A549 (cell line): ENCODE measurements around the gene VCL. TPM values are rescaled to one million over a fixed set of nuclear protein-coding genes. Genes with fewer than 3 reads are reported as not detected.

ENCODE experiments used
- ATAC-seq, 2 experiments: fragments of 200-7000 bp in 1 of 2; fragments of >200 bp in 1 of 2; cut with Nextera tagmentation in 1 of 2; cut with Tn5 transposase in 1 of 2; 3 replicates each; pipeline versions ENCODE4 v1.8.0 to v1.9.1; 2018 to 2020; ENCODE audit warnings: mild to moderate bottlenecking in 1 of 2, moderate library complexity in 1 of 2
- CTCF ChIA-PET: fragments of 300-600 bp; sonication (Branson Sonifier 250); formaldehyde crosslinking; extraction: SDS; loops from one replicate; lab custom pipeline; 2021; ENCODE audit warnings: antibody characterized with exemption, inconsistent platforms; lab: Yijun Ruan, JAX
- POLR2A ChIA-PET: fragments of 350-600 bp; formaldehyde crosslinking; extraction: SDS; loops from one replicate; lab custom pipeline; 2021; ENCODE audit warnings: antibody characterized with exemption, inconsistent platforms; lab: Yijun Ruan, JAX
- DNase-seq, 2 experiments: peaks; one replicate each; pipeline versions ENCODE4 v3.0.0 to v3.0.0-alpha.2; 2011 to 2016; ENCODE audit warnings: low read depth in 1 of 2, low spot score in 1 of 2
- FAIRE-seq: peaks from 2 replicates; lab custom pipeline; 2011; peaks lifted over from hg19 to GRCh38; lab: Jason Lieb, UNC
- H3K27ac ChIP-seq, 2 experiments: fragments of >200 bp; sonication (Bioruptor Twin); formaldehyde crosslinking; 3 replicates each; pipeline ENCODE4 v1.5.1; 2016 to 2017
- H3K4me1 ChIP-seq: fragments of >200 bp; sonication (Bioruptor Twin); formaldehyde crosslinking; 3 replicates; pipeline ENCODE4 v1.6.1; 2016
- H3K4me2 ChIP-seq: fragments of >200 bp; sonication (Bioruptor Twin); formaldehyde crosslinking; 3 replicates; pipeline ENCODE4 v1.6.1; 2016
- H3K4me3 ChIP-seq: fragments of >200 bp; sonication (Bioruptor Twin); formaldehyde crosslinking; 3 replicates; pipeline ENCODE4 v1.5.1; 2016
- H3K9me3 ChIP-seq: fragments of >200 bp; sonication (Bioruptor Twin); formaldehyde crosslinking; 3 replicates; pipeline ENCODE4 v1.6.1; 2016
- CHD2 ChIP-seq: fragments of 150-350 bp; IDR thresholded peaks from 2 replicates; pipeline ENCODE4 v1.6.1; 2014; ENCODE audit warnings: low read length; ENCODE audit not compliant: partially characterized antibody
- EHMT2 ChIP-seq: fragments of 200-600 bp; sonication (generic); IDR thresholded peaks from 2 replicates; pipeline ENCODE4 v1.6.1; 2016; ENCODE audit warnings: antibody characterized with exemption, low read depth, mild to moderate bottlenecking, moderate library complexity
- GATA3 ChIP-seq: IDR thresholded peaks from 2 replicates; pipeline ENCODE4 v1.6.1; 2012; ENCODE audit warnings: borderline replicate concordance
- HES2 ChIP-seq: fragments of >200 bp; sonication (Bioruptor Twin); formaldehyde crosslinking; IDR thresholded peaks from 2 replicates; pipeline ENCODE4 v1.6.1; 2016
- HMGXB4 ChIP-seq: fragments of 250-450 bp; sonication (Bioruptor Pico); IDR thresholded peaks from 2 replicates; pipeline ENCODE4 v1.5.0; 2021; ENCODE audit warnings: mild to moderate bottlenecking, moderate library complexity, borderline replicate concordance
- JUNB ChIP-seq: fragments of >200 bp; sonication (Bioruptor Twin); formaldehyde crosslinking; IDR thresholded peaks from 2 replicates; pipeline ENCODE4 v1.6.1; 2016
- MAZ ChIP-seq: fragments of 150-350 bp; IDR thresholded peaks from 2 replicates; pipeline ENCODE4 v1.6.1; 2014; ENCODE audit warnings: antibody characterized with exemption, low read depth, low read length, borderline replicate concordance
- NFE2L2 ChIP-seq: fragments of 150-350 bp; conservative IDR thresholded peaks from 2 replicates; pipeline ENCODE4 v1.6.1; 2014; ENCODE audit warnings: low read length
- NPAS2 ChIP-seq: fragments of 250-450 bp; sonication (Bioruptor Pico); IDR thresholded peaks from 2 replicates; pipeline ENCODE4 v1.8.0; 2022; ENCODE audit warnings: mild to moderate bottlenecking, moderate library complexity, borderline replicate concordance
- PBX3 ChIP-seq: IDR thresholded peaks from 2 replicates; pipeline ENCODE4 v1.6.1; 2012
- RAD21 ChIP-seq, 2 experiments: fragments of >200 bp in 1 of 2; sonication (Bioruptor Twin) in 1 of 2; formaldehyde crosslinking in 1 of 2; IDR thresholded peaks in 1 of 2; conservative IDR thresholded peaks in 1 of 2; 2 replicates in 1 of 2; 3 replicates in 1 of 2; pipeline ENCODE4 v1.6.1; 2012 to 2018; ENCODE audit warnings: inconsistent platforms in 1 of 2
- RARB ChIP-seq: fragments of 250-450 bp; sonication (Bioruptor Pico); IDR thresholded peaks from 2 replicates; pipeline ENCODE4 v1.8.0; 2021; ENCODE audit warnings: mild to moderate bottlenecking, moderate library complexity
- SMC3 ChIP-seq: fragments of >200 bp; sonication (Bioruptor Twin); formaldehyde crosslinking; IDR thresholded peaks from 3 replicates; pipeline ENCODE4 v1.6.1; 2018; ENCODE audit warnings: inconsistent platforms
- ZC3H11A ChIP-seq: fragments of 450-650 bp; IDR thresholded peaks from 2 replicates; pipeline ENCODE4 v1.6.1; 2014; ENCODE audit warnings: antibody characterized with exemption, mild to moderate bottlenecking
- ZNF302 ChIP-seq: fragments of 250-450 bp; sonication (Bioruptor Pico); IDR thresholded peaks from 2 replicates; pipeline ENCODE4 v1.9.0; 2021; ENCODE audit warnings: inconsistent platforms, mild to moderate bottlenecking, moderate library complexity
- WGBS: methylation state at CpG from one replicate; pipeline ENCODE4 v1.1.6; 2017; ENCODE audit errors: missing lambda C conversion rate; 5-methylcytosine and 5-hydroxymethylcytosine counted together
- polyA plus RNA-seq, 4 experiments: library from polyadenylated mRNA; depleted of rRNA in 3 of 4; stranded (reverse); fragments of >200 nt; fragmentation: RNase III in 1 of 4; extraction: RNeasy Plus Mini Kit Qiagen cat#74134 plus additional on column Dnase treatment in 1 of 4; gene quantifications; 2 replicates in 3 of 4; 3 replicates in 1 of 4; pipeline ENCODE4 v1.2.3, GENCODE V29; 2011 to 2017
- TF ChIP-seq, protein P1 (sequence below): IDR thresholded peaks from 2 replicates; pipeline ENCODE4 v1.6.1; 2012; ENCODE audit warnings: low read depth, borderline replicate concordance
- TF ChIP-seq, protein P2 (sequence below): fragments of >200 bp; sonication (Bioruptor Twin); formaldehyde crosslinking; IDR thresholded peaks from 3 replicates; pipeline ENCODE4 v1.5.1; 2016

Gene VCL
- polyA plus RNA-seq, 2 of the 4 experiments (the other 2 are of a cell fraction) = 101 to 112 TPM

DNA sequence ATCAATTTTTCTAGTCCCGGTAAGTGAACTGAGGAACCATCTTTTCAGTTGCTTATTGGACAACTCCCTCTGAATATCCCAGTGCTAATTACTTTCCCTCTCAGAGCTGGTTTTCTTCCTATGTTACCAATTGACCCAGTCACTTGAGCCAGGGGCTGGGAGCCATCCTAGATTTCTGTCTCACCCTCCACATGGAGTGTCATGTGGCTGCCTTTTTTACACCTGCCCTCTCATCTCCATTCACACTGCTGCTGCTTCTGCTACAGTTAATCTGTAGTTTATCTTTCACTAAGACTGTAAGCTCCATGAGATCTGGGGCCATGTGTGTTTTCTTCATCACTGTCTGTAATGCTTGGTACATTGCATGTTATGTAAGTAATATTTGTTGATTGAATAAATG lies 35.8 kb downstream of the VCL start:
- peak overlapping the region in 1 of 2 experiments; percentile 6; a peak in 1 of 6 replicates for H3K27ac ChIP-seq

DNA sequence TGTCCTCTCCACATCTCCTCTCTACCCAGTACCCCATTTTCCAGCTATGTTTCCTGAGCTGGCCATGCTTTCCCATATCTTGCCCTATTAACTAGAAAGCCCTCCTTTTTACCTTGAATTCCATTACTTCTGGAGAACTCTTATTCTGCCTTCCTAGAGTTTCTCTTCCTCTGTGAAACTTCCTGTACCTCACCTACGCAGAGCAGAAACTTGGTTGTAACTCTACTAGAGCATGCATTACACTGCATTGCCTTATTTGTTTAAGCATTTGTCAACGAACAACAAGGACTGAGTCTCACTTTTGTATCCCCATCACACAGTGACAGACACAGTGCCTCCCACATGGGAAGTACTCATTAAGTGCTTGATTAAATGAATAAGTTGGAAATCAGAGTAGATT lies 36.4 kb downstream of the VCL start:
- WGBS = 72% methylated on average over 2 of the region's 2 CpGs
- CTCF ChIA-PET = interaction anchor here (1.0 to 2.4 kb wide), 10 partner anchors 8 to 185 kb away, joined by 3 to 17 read pairs (median 4); no protein-coding TSS in a partner anchor
- Histone ChIP-seq H3K4me2 (no peak overlapping the region), H3K9me3 (no peaks in the 10 kb centered on the region), H3K27ac (no peak overlapping the region), H3K4me1 (peaks cover 50% of the 10 kb centered on the region), H3K4me3 (no peak overlapping the region)
- ATAC-seq = peak; percentile 7; a peak in 2 of 6 replicates
- no peak for FAIRE-seq
- no peak for TF ChIP-seq HMGXB4 (CRISPR knock-in tag)
- TF ChIP-seq, protein P1, sequence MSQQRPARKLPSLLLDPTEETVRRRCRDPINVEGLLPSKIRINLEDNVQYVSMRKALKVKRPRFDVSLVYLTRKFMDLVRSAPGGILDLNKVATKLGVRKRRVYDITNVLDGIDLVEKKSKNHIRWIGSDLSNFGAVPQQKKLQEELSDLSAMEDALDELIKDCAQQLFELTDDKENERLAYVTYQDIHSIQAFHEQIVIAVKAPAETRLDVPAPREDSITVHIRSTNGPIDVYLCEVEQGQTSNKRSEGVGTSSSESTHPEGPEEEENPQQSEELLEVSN = no peak
- POLR2A ChIA-PET = no interaction called here
- DNase-seq = no peak

More for the DNA sequence above, 35.8 kb downstream of the VCL start:
- ChIA-PET CTCF (interaction anchor here (1.0 to 2.4 kb wide), 5 partner anchors 8 to 82 kb away, joined by 3 to 10 read pairs (median 4); no protein-coding TSS in a partner anchor), POLR2A (no interaction called here)
- peaks cover 50% of the 10 kb centered on the region for H3K4me1 ChIP-seq
- no peak for DNase-seq
- no peak overlapping the region for H3K4me2 ChIP-seq
- 100% methylated on average over 1 of the region's 1 CpG for WGBS
- FAIRE-seq = no peak
- H3K4me3 ChIP-seq = no peak overlapping the region
- TF ChIP-seq MAZ (no peak), RARB (no peak), EHMT2 (no peak), CHD2 (no peak), ZNF302 (CRISPR knock-in tag) (no peak), JUNB (no peak)
- H3K9me3 ChIP-seq = no peaks in the 10 kb centered on the region
- ATAC-seq = no peak; a peak in 2 of 6 replicates

GRCh38 chr10:74035303-74035702 lies 37.4 kb downstream of the VCL start:
- Histone ChIP-seq H3K9me3 (no peaks in the 10 kb centered on the region), H3K4me1 (peaks cover 50% of the 10 kb centered on the region), H3K27ac (no peak overlapping the region), H3K4me3 (no peak overlapping the region), H3K4me2 (no peak overlapping the region)
- ATAC-seq = 0 out of 6 replicates have a peak, but pooled peaks of 1 of the 2 experiments have one; percentile 15
- no peak for FAIRE-seq
- 13% methylated on average over 1 of the region's 1 CpG for WGBS
- CTCF ChIA-PET = interaction anchor here (0.6 to 2.3 kb wide), 17 partner anchors 9 to 1194 kb away, joined by 3 to 17 read pairs (median 4); no protein-coding TSS in a partner anchor
- TF ChIP-seq, protein P2, sequence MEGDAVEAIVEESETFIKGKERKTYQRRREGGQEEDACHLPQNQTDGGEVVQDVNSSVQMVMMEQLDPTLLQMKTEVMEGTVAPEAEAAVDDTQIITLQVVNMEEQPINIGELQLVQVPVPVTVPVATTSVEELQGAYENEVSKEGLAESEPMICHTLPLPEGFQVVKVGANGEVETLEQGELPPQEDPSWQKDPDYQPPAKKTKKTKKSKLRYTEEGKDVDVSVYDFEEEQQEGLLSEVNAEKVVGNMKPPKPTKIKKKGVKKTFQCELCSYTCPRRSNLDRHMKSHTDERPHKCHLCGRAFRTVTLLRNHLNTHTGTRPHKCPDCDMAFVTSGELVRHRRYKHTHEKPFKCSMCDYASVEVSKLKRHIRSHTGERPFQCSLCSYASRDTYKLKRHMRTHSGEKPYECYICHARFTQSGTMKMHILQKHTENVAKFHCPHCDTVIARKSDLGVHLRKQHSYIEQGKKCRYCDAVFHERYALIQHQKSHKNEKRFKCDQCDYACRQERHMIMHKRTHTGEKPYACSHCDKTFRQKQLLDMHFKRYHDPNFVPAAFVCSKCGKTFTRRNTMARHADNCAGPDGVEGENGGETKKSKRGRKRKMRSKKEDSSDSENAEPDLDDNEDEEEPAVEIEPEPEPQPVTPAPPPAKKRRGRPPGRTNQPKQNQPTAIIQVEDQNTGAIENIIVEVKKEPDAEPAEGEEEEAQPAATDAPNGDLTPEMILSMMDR = peak; percentile 42
- peak; percentile 30 to 41; a peak in 3 of 5 replicates for TF ChIP-seq RAD21 (conservative IDR thresholded peaks at IDR 0.05 in 1 of 2, IDR thresholded peaks at IDR 0.05 in 1 of 2)
- no peak for TF ChIP-seq HES2
- peak; percentile 40 for TF ChIP-seq SMC3
- no peak for DNase-seq
- POLR2A ChIA-PET = interaction anchor here (0.6 kb wide), 2 partner anchors 193 to 226 kb away, joined by 3 read pairs; no protein-coding TSS in a partner anchor

- POLR2A ChIA-PET = no interaction called here
- no peak overlapping the region for H3K4me3 ChIP-seq
- no peaks in the 10 kb centered on the region for H3K9me3 ChIP-seq
- WGBS = 88% methylated on average over 4 of the region's 4 CpGs
- H3K4me2 ChIP-seq = no peak overlapping the region
- no peak for FAIRE-seq
- DNase-seq = no peak
- peaks cover 54% of the 10 kb centered on the region for H3K4me1 ChIP-seq
- CTCF ChIA-PET = interaction anchor here (0.6 to 2.3 kb wide), 7 partner anchors 10 to 394 kb away, joined by 3 to 17 read pairs (median 3); no protein-coding TSS in a partner anchor
- ATAC-seq = no peak
- no peak overlapping the region for H3K27ac ChIP-seq
- TF ChIP-seq PBX3 (no peak), GATA3 (no peak), NFE2L2 (no peak), ZC3H11A (no peak), EHMT2 (no peak), NPAS2 (CRISPR knock-in tag) (no peak), HMGXB4 (CRISPR knock-in tag) (no peak)
- TF ChIP-seq, protein P2 = no peak
Observed at GRCh38 chr10:74036474-74036873, 38.6 kb downstream of the VCL start.
